ENCODE results near the gene MORN1. TPM values are rescaled to one million over a fixed set of nuclear protein-coding genes. Genes with fewer than 3 reads are reported as not detected.

The MORN1 gene
- total and polyA plus RNA-seq, 12 donors, result 1.2 to 7.6 (median 5.2) TPM

GRCh38 chr1:2290595-2291510 lies 100.5 kb downstream of the MORN1 start:
- intact Hi-C loops (cut with DNase I), result loop anchor here in 1 of 10 donors (10.0 kb wide), 1 partner anchor 56 kb away; no protein-coding TSS in a partner anchor
- no peak for TF ChIP-seq CTCF (IDR thresholded peaks at IDR 0.05)
- Histone ChIP-seq H3K4me3 (peak overlapping the region in 9 of 10 donors; percentile 14 to 44 (median 28)), H3K27me3 (no peaks in the 10 kb centered on the region), H3K36me3 (peaks cover 0 to 2% (median 0%) of the 10 kb centered on the region in 9 donors), H3K4me1 (peaks cover 44 to 98% (median 84%) of the 10 kb centered on the region in 9 donors), H3K9me3 (no peaks in the 10 kb centered on the region), H3K27ac (peak overlapping the region; percentile 56 to 93 (median 77))
- peak; percentile 45 to 85 (median 76) for ATAC-seq
- 36 to 47% methylated on average over 41 of the region's 41 CpGs for WGBS, 2 donors
- DNase-seq, result peak; percentile 78 to 82

DNA sequence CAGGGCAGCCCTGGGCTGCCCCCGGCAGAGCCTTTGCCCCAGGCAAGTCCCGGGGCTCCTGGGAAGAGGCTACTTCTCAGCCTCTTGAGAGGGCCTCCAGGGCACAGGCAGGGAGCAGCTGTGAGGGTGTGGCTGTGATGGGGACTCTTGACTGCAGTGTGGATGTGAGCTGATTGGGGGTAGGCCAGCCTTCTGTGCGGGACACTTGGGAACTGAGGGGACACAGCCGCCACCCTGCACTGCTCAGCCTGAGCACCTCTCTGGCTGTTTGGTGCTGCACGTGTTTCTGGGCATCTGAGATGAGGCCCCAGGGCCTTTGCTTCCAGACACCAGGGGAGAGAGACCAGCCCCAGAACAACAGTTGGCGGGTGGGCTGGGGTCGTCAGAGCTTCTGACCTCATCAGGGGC lies 101.2 kb downstream of the MORN1 start:
- Histone ChIP-seq H3K36me3 (peaks cover 0 to 2% (median 0%) of the 10 kb centered on the region in 9 donors), H3K9me3 (no peaks in the 10 kb centered on the region), H3K27ac (peak overlapping the region; percentile 56 to 93 (median 77)), H3K27me3 (no peaks in the 10 kb centered on the region), H3K4me1 (peaks cover 42 to 92% (median 78%) of the 10 kb centered on the region in 9 donors), H3K4me3 (peak overlapping the region in 8 of 10 donors; percentile 17 to 44 (median 31))
- DNase-seq (no peak), ATAC-seq (peak; percentile 7 to 28 (median 13))
- no peak for TF ChIP-seq CTCF (IDR thresholded peaks at IDR 0.05)
- intact Hi-C loops (cut with DNase I), result loop anchor here in 1 of 10 donors (10.0 kb wide), 1 partner anchor 55 kb away; no protein-coding TSS in a partner anchor
- WGBS, 2 donors, result 43 to 62% methylated on average over 7 of the region's 7 CpGs

DNA sequence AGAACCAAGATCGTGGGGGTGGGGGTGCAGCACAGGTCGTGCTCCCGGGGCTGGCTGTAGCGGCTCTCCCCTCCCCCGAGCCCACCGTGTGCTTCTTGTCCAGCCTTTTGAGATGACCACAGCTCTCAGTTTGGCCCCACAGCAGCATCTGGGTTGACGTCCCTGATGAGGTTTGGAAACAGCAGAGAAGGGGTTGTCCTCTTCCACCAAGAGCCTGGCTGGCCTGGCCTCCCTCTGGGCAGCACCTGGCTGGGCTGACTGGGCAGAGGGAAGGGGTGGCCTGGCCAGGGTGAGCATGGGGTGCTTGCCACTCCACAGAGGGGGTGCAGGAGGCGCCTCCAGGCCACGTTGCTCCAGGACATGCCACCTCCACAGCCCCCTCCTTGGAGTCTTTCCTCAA lies 101.7 kb downstream of the MORN1 start:
- intact Hi-C loops (cut with DNase I), result loop anchor here in 1 of 10 donors (10.0 kb wide), 1 partner anchor 55 kb away; no protein-coding TSS in a partner anchor
- H3K36me3 ChIP-seq, result peaks cover 0 to under 1% (median 0%) of the 10 kb centered on the region in 9 donors
- peak overlapping the region in 8 of 10 donors; percentile 65 to 93 (median 78) for H3K27ac ChIP-seq
- H3K27me3 ChIP-seq, result no peaks in the 10 kb centered on the region
- DNase-seq (no peak), ATAC-seq (peak in 1 of 8 donors; percentile 11)
- 60% methylated on average over 9 of the region's 9 CpGs for WGBS, 2 donors
- no peak for TF ChIP-seq CTCF (IDR thresholded peaks at IDR 0.05)
- no peak overlapping the region for H3K4me3 ChIP-seq
- peaks cover 37 to 92% (median 72%) of the 10 kb centered on the region in 9 donors for H3K4me1 ChIP-seq
- H3K9me3 ChIP-seq, result no peaks in the 10 kb centered on the region

DNA sequence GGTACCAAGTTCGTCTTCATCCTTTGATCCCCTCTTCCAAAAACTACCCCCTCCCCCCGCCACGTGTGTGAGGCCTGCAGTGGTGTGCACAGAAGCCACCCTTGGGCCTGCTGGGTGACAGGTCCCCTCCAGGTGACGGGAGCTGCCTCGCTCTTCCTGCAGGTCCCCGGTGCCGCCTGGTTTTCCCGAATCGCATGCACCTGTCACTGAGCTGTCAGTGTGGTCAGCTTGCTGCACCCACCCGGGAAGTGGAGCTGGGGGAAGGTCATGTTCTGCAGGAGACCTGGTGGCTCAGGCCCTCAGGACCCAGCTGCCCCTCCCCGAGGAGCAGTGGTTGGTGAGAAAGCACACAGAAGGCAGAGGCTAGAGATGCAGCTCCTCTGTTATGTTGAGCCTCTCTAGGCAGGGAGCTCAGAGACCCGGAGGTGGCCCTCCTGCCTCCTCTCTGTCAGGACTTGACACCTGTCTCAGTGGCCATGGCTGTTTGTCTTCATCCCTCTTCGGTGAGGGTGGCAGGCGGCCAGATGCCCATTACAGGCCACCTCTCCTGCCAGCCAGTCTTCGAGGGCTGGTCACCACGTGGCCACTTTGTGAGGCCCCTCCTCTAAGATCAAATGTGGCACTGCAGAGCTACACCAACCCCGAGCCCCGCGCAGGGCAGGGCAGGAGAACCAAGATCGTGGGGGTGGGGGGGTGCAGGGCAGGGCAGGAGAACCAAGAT lies 102.4 kb downstream of the MORN1 start:
- Histone ChIP-seq H3K9me3 (no peaks in the 10 kb centered on the region), H3K4me3 (no peak overlapping the region), H3K27ac (peak overlapping the region in 1 of 10 donors; percentile 79), H3K4me1 (peaks cover 30 to 92% (median 72%) of the 10 kb centered on the region in 9 donors), H3K27me3 (no peaks in the 10 kb centered on the region), H3K36me3 (no peaks in the 10 kb centered on the region)
- WGBS, 2 donors, result 79 to 82% methylated on average over 20 of the region's 20 CpGs
- ATAC-seq, result no peak
- peak in 1 of 2 donors; percentile 17 for DNase-seq
- intact Hi-C loops (cut with DNase I), result no loop called here
- TF ChIP-seq CTCF (IDR thresholded peaks at IDR 0.05), result no peak
